Stimulated activated effector memory CD8-positive, alpha-beta T cell treated with anti-CD3 and anti-CD28 coated beads, Interleukin-12 subunit alpha, Interleukin-12 subunit beta, amount 100 ng/mL, for 72 hours (primary cell): ENCODE results near the gene NFE2L1.
"Not testable (repeated sequence)": the region's sequence is repeated elsewhere in the genome, so short reads cannot be mapped to it uniquely, and the experiment has no call there.

ENCODE experiments used
- ATAC-seq: fragments of 150-1000 bp; cut with Tn5 transposase; 2 replicates; pipeline ENCODE4 v1.10.0; 2021
- DNase-seq, 2 donors: peaks; one replicate each; pipeline ENCODE4 v3.0.0; 2021 to 2022; ENCODE audit warnings: low spot score in 2 of 2
- H3K27ac Mint-ChIP-seq: one replicate; pipeline ENCODE4 v1.8.0; 2022; ENCODE audit warnings: mild to moderate bottlenecking, mixed read lengths
- H3K36me3 Mint-ChIP-seq: one replicate; pipeline ENCODE4 v1.8.0; 2022; ENCODE audit warnings: mild to moderate bottlenecking, mixed read lengths
- H3K4me1 Mint-ChIP-seq: one replicate; pipeline ENCODE4 v1.8.0; 2022; ENCODE audit warnings: mixed read lengths
- H3K4me3 Mint-ChIP-seq: one replicate; pipeline ENCODE4 v1.8.0; 2022; ENCODE audit warnings: mild to moderate bottlenecking, mixed read lengths
- H3K9me3 Mint-ChIP-seq: one replicate; pipeline ENCODE4 v1.8.0; 2022; ENCODE audit warnings: mixed read lengths

NFE2L1 gene

GRCh38 chr17:48047741-48048383 lies at the start of gene NFE2L1:
Gene NFE2L1 (plus strand): TSS chr17:48048359. CDS start chr17:48051119, 2,760 bp downstream.
- H3K4me3 Mint-ChIP-seq: peak within 1 kb of the TSS; percentile 86
- H3K27ac Mint-ChIP-seq: peak within 1 kb of the TSS; percentile 99
- ATAC-seq: peak; percentile 96
- DNase-seq: peak; percentile 89 to 98
- peaks cover 58% of the 10 kb centered on the region for H3K36me3 Mint-ChIP-seq
- peaks cover 68% of the 10 kb centered on the region for H3K4me1 Mint-ChIP-seq
- H3K9me3 Mint-ChIP-seq: no peaks in the 10 kb centered on the region

- no peaks in the 10 kb centered on the region for H3K9me3 Mint-ChIP-seq
- no peaks in the 10 kb centered on the region for H3K4me1 Mint-ChIP-seq
- ATAC-seq: peak; percentile 43
- H3K4me3 Mint-ChIP-seq: no peak overlapping the region
- no peak for DNase-seq
- H3K27ac Mint-ChIP-seq: no peak overlapping the region
- no peaks in the 10 kb centered on the region for H3K36me3 Mint-ChIP-seq
These were observed 48.6 kb upstream of the NFE2L1 start for GRCh38 chr17:47999582-47999981.

- DNase-seq: no peak
- ATAC-seq: no peak
These were observed 47.0 kb upstream of the NFE2L1 start for GRCh38 chr17:48001197-48001596.

GRCh38 chr17:48001657-48002056 lies 46.5 kb upstream of the NFE2L1 start:
- H3K9me3 Mint-ChIP-seq, H3K4me1 Mint-ChIP-seq, H3K4me3 Mint-ChIP-seq, DNase-seq, H3K27ac Mint-ChIP-seq, H3K36me3 Mint-ChIP-seq, ATAC-seq: not testable (repeated sequence)

More at GRCh38 chr17:48001197-48001596, 47.0 kb upstream of the NFE2L1 start:
- no peaks in the 10 kb centered on the region for H3K9me3 Mint-ChIP-seq
- H3K4me1 Mint-ChIP-seq: no peaks in the 10 kb centered on the region
- no peak overlapping the region for H3K4me3 Mint-ChIP-seq
- H3K36me3 Mint-ChIP-seq: no peaks in the 10 kb centered on the region
- H3K27ac Mint-ChIP-seq: no peak overlapping the region

- no peak for DNase-seq
- Mint-ChIP-seq H3K4me1 (no peaks in the 10 kb centered on the region), H3K36me3 (no peaks in the 10 kb centered on the region), H3K4me3 (no peak overlapping the region), H3K27ac (no peak overlapping the region), H3K9me3 (no peaks in the 10 kb centered on the region)
- ATAC-seq: no peak
These were observed 45.8 kb upstream of the NFE2L1 start for GRCh38 chr17:48002266-48002915.

GRCh38 chr17:48002916-48003416 lies 45.2 kb upstream of the NFE2L1 start:
- Mint-ChIP-seq H3K36me3 (no peaks in the 10 kb centered on the region), H3K4me3 (no peak overlapping the region), H3K9me3 (no peaks in the 10 kb centered on the region), H3K4me1 (no peaks in the 10 kb centered on the region), H3K27ac (no peak overlapping the region)
- DNase-seq: no peak
- ATAC-seq: no peak

GRCh38 chr17:48003417-48004151 lies 44.6 kb upstream of the NFE2L1 start:
- no peak for ATAC-seq
- Mint-ChIP-seq H3K4me1 (no peaks in the 10 kb centered on the region), H3K27ac (no peak overlapping the region), H3K4me3 (no peak overlapping the region), H3K9me3 (no peaks in the 10 kb centered on the region), H3K36me3 (no peaks in the 10 kb centered on the region)
- DNase-seq: no peak

- DNase-seq: no peak
- Mint-ChIP-seq H3K4me1 (no peaks in the 10 kb centered on the region), H3K4me3 (no peak overlapping the region)
These were observed 43.2 kb upstream of the NFE2L1 start for GRCh38 chr17:48004983-48005382.

GRCh38 chr17:48006936-48007709 lies 41.0 kb upstream of the NFE2L1 start:
- Mint-ChIP-seq H3K4me3 (no peak overlapping the region), H3K36me3 (no peaks in the 10 kb centered on the region), H3K4me1 (peaks cover 11% of the 10 kb centered on the region), H3K9me3 (no peaks in the 10 kb centered on the region), H3K27ac (no peak overlapping the region)
- DNase-seq (no peak), ATAC-seq (no peak)

More at GRCh38 chr17:48004983-48005382, 43.2 kb upstream of the NFE2L1 start:
- H3K9me3 Mint-ChIP-seq: no peaks in the 10 kb centered on the region
- peak; percentile 40 for ATAC-seq
- H3K36me3 Mint-ChIP-seq: no peaks in the 10 kb centered on the region
- H3K27ac Mint-ChIP-seq: no peak overlapping the region

- Mint-ChIP-seq H3K9me3 (no peaks in the 10 kb centered on the region), H3K36me3 (no peaks in the 10 kb centered on the region), H3K27ac (no peak overlapping the region), H3K4me3 (no peak overlapping the region), H3K4me1 (peaks cover 12% of the 10 kb centered on the region)
- ATAC-seq: no peak
- no peak for DNase-seq
These were observed 38.0 kb upstream of the NFE2L1 start for GRCh38 chr17:48010193-48010592.

- Mint-ChIP-seq H3K36me3 (no peaks in the 10 kb centered on the region), H3K9me3 (no peaks in the 10 kb centered on the region), H3K4me1 (peaks cover 16% of the 10 kb centered on the region), H3K27ac (no peak overlapping the region), H3K4me3 (peak overlapping the region; percentile 63)
- ATAC-seq (peak; percentile 80), DNase-seq (peak in 1 of 2 donors; percentile 66)
These were observed 36.6 kb upstream of the NFE2L1 start for GRCh38 chr17:48011405-48012150.

GRCh38 chr17:48012151-48012520 lies 36.0 kb upstream of the NFE2L1 start:
- peak; percentile 85 for ATAC-seq

GRCh38 chr17:48012654-48013053 lies 35.5 kb upstream of the NFE2L1 start:
- peaks cover 21% of the 10 kb centered on the region for H3K4me1 Mint-ChIP-seq
- no peak for DNase-seq
- H3K9me3 Mint-ChIP-seq: no peaks in the 10 kb centered on the region
- no peak overlapping the region for H3K27ac Mint-ChIP-seq
- peak overlapping the region; percentile 63 for H3K4me3 Mint-ChIP-seq
- no peaks in the 10 kb centered on the region for H3K36me3 Mint-ChIP-seq
- no peak for ATAC-seq

More at GRCh38 chr17:48012151-48012520, 36.0 kb upstream of the NFE2L1 start:
- H3K4me1 Mint-ChIP-seq: peaks cover 17% of the 10 kb centered on the region
- H3K36me3 Mint-ChIP-seq: no peaks in the 10 kb centered on the region
- DNase-seq: peak; percentile 52 to 68
- H3K27ac Mint-ChIP-seq: no peak overlapping the region
- H3K4me3 Mint-ChIP-seq: peak overlapping the region; percentile 63
- no peaks in the 10 kb centered on the region for H3K9me3 Mint-ChIP-seq

- no peak overlapping the region for H3K27ac Mint-ChIP-seq
- peaks cover 27% of the 10 kb centered on the region for H3K4me1 Mint-ChIP-seq
- DNase-seq (no peak), ATAC-seq (no peak)
- no peaks in the 10 kb centered on the region for H3K9me3 Mint-ChIP-seq
- H3K4me3 Mint-ChIP-seq: no peak overlapping the region
- H3K36me3 Mint-ChIP-seq: no peaks in the 10 kb centered on the region
These were observed 34.1 kb upstream of the NFE2L1 start for GRCh38 chr17:48013876-48014594.
